HG03457 (cell line): Measurements from ENCODE around the gene ACAD10.
"Not testable (repeated sequence)": the region's sequence is repeated elsewhere in the genome, so short reads cannot be mapped to it uniquely, and the experiment has no call there.

ENCODE experiments used
- ATAC-seq: cut with Tn5 transposase; IDR thresholded peaks from one replicate; pipeline ENCODE4 v1.9.1; 2021; ENCODE audit warnings: moderate number of reproducible peaks; ENCODE audit not compliant: unreplicated experiment

ACAD10 gene

GRCh38 chr12:111686574-111687105 lies 787 bp downstream of the ACAD10 start:
- ATAC-seq, result no peak

- ATAC-seq, result no peak
These were observed 1.4 kb downstream of the ACAD10 start for GRCh38 chr12:111687255-111687654.

GRCh38 chr12:111687952-111688351 lies 2.1 kb downstream of the ACAD10 start:
- no peak for ATAC-seq

DNA sequence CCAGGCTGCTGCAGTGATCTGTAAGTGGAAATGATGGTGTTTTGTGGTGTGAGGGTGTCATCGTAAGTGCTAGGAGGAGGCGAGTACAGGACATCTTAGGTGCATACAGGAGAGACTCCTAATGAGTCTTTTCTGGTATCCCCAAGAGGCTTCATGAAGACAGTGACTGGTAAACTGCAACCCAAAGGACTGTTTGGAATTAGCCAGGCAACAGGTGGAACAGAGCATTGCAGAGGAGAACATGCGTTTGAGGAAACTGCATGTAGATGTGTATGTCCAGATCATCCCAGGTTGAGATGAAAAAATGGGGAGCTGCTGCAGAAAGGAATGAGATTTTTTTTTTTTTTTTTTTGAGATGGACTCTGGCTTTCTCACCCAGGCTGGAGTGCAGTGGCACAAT lies 5.4 kb downstream of the ACAD10 start:
- ATAC-seq, result no peak

- no peak for ATAC-seq
These were observed 6.8 kb downstream of the ACAD10 start for GRCh38 chr12:111692575-111693210.

DNA sequence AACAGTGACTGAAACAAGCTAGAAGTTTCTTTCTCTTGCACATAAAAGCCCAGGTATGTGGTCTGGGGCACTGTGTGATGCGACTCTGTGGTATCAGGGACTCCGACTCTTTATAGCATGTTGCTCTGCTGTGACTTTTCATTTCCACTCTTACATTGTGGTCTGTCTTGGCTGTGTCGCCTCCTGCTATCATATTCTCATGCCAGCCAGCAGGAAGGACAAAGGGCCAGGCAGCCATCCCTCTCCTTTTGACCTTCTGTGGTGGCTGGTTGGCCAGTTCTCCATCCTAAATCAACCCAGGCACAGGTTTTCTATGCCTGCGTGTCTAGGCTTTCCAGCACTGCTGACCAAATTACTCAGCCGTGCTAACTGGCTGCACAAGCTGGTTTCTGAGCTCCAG lies 8.0 kb downstream of the ACAD10 start:
- no peak for ATAC-seq

DNA sequence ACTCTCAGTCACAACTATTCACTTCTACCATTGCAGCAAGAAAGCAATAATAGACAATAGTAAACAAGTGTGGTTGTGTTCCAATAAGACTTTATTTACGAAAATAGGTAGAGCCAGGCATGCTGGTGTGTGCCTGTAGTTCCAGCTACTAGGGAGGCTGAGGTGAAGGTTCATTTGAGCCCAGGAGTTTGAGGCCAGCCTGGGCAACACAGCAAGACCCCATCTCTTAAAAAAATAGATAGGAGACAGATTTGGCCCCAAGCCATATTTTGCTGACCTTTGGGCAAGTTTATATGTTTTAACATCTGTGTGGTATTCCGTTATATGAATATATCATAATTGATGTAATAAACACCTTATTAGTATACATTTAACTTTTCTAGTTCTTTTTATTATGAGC lies 14.1 kb downstream of the ACAD10 start:
- no peak for ATAC-seq

DNA sequence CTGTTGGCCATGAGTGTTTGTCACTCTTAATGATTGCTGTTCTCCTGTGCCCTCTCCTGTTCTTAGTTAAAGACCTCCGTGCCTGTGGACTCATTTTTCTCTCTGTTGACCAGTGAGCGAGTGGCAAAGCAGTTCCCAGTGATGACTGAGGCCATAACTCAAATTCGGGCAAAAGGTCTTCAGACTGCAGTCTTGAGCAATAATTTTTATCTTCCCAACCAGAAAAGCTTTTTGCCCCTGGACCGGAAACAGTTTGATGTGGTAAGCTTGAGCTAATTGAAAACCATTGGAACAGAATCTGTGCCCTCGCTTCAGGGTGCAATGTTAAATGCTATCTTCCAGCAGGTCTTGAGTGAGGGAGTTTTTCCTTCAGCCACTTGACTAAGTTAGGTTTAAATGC lies 19.8 kb downstream of the ACAD10 start:
- no peak for ATAC-seq

- no peak for ATAC-seq
These were observed 20.3 kb downstream of the ACAD10 start for GRCh38 chr12:111706145-111706544.

DNA sequence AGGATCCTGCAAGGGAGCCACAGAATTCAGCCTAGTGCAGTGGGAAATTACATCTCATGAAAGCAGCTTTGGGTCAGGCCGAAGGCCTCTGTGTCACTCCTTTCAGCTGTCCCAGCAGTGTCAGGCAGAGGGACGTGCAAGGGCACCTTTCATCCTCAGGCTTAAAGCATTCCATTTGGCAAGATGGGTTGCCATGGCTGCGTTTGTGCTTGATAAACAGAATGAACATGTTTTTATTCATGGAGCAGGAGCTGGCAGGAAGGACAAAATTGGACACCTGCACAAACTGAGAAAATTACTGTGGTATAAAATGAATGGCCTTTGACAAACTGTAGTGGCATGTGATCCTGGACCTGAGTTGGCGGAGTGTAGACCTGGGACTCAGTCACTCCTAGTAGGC lies 29.4 kb downstream of the ACAD10 start:
- no peak for ATAC-seq

DNA sequence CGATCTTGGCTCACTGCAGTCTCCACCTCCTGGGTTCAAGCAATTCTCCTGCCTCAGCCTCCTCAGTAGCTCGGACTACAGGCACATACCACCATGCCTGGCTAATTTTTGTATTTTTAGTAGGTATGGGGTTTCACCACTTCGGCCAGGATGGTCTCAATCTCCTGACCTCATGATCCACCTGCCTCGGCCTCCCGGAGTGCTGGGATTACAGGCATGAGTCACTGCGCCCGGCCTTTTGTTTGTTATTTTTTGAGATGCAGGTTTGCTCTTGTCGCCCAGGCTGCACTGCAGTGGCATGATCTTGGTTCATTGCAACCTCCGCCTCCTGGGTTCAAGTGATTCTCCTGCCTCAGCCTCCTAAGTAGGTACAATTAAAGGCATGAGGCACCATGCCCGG lies 33.5 kb downstream of the ACAD10 start:
- not testable (repeated sequence) for ATAC-seq

GRCh38 chr12:111720457-111720856 lies 34.6 kb downstream of the ACAD10 start:
- no peak for ATAC-seq

DNA sequence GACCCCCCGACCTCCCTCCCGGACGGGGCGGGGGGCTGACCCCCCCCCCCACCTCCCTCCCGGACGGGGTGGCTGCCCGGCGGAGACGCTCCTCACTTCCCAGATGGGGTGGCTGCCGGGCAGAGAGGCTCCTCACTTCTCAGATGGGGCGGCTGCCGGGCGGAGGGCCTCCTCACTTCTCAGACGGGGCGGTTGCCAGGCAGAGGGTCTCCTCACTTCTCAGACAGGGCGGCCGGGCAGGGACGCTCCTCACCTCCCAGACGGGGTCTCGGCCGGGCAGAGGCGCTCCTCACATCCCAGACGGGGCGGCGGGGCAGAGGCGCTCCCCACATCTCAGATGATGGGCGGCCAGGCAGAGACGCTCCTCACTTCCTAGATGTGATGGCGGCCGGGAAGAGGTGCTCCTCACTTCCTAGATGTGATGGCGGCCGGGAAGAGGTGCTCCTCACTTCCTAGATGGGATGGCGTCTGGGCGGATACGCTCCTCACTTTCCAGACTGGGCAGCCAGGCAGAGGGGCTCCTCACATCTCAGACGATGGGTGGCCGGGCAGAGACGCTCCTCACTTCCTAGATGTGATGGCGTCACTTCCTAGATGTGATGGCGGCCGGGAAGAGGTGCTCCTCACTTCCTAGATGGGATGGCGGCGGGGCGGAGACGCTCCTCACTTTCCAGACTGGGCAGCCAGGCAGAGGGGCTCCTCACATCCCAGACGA lies 38.0 kb downstream of the ACAD10 start:
- not testable (repeated sequence) for ATAC-seq

- no peak for ATAC-seq
These were observed 42.9 kb downstream of the ACAD10 start for GRCh38 chr12:111728795-111729194.

- ATAC-seq, result no peak
These were observed 44.6 kb downstream of the ACAD10 start for GRCh38 chr12:111730420-111730819.

- no peak for ATAC-seq
These were observed 46.9 kb downstream of the ACAD10 start for GRCh38 chr12:111732786-111733185.

DNA sequence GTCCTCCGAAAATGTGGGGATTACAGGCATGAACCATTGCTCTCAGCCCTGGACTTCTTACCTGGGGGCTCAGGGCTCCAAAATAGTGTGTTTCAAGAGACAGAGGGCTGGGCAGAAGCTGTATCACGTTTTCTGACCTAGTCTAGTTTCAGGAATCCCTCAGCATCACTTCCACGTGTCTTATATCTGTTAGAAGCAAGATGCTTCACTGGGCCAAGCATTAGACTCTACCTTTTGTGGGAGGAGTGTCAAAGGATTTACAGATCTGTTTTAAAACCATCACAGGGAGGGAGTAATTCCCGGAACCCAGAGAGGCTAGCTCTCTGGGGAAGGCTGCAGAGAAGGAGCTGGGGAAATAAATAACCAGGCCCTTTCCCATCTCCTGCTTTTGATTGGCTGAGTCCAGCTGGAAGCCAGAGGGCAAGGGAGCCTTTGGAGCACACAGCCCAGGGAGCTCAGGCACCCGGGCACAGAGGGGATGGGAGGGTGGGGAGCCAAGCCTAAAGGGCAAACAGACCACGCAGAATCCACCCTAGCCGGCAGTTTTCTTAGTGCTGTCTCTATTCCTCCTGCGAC lies 47.6 kb downstream of the ACAD10 start:
- ATAC-seq, result no peak

GRCh38 chr12:111739524-111739923 lies 53.7 kb downstream of the ACAD10 start:
- ATAC-seq, result not testable (repeated sequence)

GRCh38 chr12:111741235-111741812 lies 55.5 kb downstream of the ACAD10 start:
- ATAC-seq, result no peak

- no peak for ATAC-seq
These were observed 59.4 kb downstream of the ACAD10 start for GRCh38 chr12:111745211-111745610.

GRCh38 chr12:111747333-111747732 lies 61.5 kb downstream of the ACAD10 start:
- ATAC-seq, result no peak
